ENCODE data around the gene UMODL1.

UMODL1 gene

DNA sequence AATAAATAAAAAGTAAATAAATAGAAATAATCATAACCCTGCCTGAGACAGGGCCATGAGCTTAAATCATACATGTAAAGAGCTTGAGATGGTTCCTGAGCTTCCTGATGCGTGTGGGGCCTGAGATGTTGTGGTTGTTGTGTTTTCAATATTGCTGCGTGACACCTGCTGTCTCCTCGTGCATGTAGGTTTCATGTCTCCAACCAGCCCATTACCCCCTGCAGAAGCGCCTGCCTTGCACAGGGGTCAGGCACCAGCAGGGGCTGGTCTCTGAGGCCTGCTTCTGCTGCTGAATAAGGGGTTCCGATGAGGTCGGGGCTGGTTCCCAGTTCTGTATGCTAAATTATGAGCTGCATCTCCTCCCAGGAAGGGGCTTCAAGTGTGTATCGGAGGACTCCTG lies 15.9 kb downstream of the UMODL1 start:
- no peak for ATAC-seq
- no peak for TF ChIP-seq ZC3H10 (CRISPR knock-in tag; IDR thresholded peaks at IDR 0.05)
- TF ChIP-seq OSR1 (CRISPR knock-in tag; IDR thresholded peaks at IDR 0.05): no peak
- TF ChIP-seq, protein P1, sequence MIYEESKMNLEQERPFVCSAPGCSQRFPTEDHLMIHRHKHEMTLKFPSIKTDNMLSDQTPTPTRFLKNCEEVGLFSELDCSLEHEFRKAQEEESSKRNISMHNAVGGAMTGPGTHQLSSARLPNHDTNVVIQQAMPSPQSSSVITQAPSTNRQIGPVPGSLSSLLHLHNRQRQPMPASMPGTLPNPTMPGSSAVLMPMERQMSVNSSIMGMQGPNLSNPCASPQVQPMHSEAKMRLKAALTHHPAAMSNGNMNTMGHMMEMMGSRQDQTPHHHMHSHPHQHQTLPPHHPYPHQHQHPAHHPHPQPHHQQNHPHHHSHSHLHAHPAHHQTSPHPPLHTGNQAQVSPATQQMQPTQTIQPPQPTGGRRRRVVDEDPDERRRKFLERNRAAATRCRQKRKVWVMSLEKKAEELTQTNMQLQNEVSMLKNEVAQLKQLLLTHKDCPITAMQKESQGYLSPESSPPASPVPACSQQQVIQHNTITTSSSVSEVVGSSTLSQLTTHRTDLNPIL (CRISPR knock-in tag; IDR thresholded peaks at IDR 0.05; ENCODE audit: low read depth): no peak
- TF ChIP-seq ZFP3 (CRISPR knock-in tag; IDR thresholded peaks at IDR 0.05): no peak
- TF ChIP-seq ZFP30 (CRISPR knock-in tag; IDR thresholded peaks at IDR 0.05): no peak
- no peak for TF ChIP-seq ZNF70 (CRISPR knock-in tag; IDR thresholded peaks at IDR 0.05)
- TF ChIP-seq, protein P2, sequence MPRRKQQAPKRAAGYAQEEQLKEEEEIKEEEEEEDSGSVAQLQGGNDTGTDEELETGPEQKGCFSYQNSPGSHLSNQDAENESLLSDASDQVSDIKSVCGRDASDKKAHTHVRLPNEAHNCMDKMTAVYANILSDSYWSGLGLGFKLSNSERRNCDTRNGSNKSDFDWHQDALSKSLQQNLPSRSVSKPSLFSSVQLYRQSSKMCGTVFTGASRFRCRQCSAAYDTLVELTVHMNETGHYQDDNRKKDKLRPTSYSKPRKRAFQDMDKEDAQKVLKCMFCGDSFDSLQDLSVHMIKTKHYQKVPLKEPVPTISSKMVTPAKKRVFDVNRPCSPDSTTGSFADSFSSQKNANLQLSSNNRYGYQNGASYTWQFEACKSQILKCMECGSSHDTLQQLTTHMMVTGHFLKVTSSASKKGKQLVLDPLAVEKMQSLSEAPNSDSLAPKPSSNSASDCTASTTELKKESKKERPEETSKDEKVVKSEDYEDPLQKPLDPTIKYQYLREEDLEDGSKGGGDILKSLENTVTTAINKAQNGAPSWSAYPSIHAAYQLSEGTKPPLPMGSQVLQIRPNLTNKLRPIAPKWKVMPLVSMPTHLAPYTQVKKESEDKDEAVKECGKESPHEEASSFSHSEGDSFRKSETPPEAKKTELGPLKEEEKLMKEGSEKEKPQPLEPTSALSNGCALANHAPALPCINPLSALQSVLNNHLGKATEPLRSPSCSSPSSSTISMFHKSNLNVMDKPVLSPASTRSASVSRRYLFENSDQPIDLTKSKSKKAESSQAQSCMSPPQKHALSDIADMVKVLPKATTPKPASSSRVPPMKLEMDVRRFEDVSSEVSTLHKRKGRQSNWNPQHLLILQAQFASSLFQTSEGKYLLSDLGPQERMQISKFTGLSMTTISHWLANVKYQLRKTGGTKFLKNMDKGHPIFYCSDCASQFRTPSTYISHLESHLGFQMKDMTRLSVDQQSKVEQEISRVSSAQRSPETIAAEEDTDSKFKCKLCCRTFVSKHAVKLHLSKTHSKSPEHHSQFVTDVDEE (CRISPR knock-in tag; IDR thresholded peaks at IDR 0.05): no peak
- no peak for TF ChIP-seq TOX (CRISPR knock-in tag; IDR thresholded peaks at IDR 0.05; ENCODE audit: borderline replicate concordance)
- no peak for TF ChIP-seq BACH2 (CRISPR knock-in tag; IDR thresholded peaks at IDR 0.05; ENCODE audit: borderline replicate concordance)
- TF ChIP-seq SNAI2 (CRISPR knock-in tag; IDR thresholded peaks at IDR 0.05): no peak

DNA sequence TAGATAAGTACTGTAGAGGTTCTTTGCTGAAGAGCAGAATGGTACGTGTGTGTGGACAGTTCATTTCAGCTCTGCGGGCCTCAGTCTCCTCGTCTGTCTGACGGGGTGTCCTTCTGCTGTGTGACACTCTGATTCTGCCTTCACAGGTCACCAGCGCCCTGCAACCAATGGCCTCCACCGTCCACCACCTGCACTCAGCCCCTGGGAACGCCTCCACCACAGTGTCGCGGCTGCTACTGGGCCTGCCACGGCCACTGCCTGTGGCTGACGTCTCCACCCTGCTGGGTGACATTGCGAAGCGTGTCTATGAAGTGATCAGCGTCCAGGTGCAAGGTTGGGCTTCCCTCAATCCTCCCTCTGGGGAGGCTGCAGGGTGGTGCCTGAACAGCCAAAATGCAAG lies 17.0 kb downstream of the UMODL1 start:
- TF ChIP-seq SNAI2 (CRISPR knock-in tag; IDR thresholded peaks at IDR 0.05): no peak
- TF ChIP-seq, protein P3, sequence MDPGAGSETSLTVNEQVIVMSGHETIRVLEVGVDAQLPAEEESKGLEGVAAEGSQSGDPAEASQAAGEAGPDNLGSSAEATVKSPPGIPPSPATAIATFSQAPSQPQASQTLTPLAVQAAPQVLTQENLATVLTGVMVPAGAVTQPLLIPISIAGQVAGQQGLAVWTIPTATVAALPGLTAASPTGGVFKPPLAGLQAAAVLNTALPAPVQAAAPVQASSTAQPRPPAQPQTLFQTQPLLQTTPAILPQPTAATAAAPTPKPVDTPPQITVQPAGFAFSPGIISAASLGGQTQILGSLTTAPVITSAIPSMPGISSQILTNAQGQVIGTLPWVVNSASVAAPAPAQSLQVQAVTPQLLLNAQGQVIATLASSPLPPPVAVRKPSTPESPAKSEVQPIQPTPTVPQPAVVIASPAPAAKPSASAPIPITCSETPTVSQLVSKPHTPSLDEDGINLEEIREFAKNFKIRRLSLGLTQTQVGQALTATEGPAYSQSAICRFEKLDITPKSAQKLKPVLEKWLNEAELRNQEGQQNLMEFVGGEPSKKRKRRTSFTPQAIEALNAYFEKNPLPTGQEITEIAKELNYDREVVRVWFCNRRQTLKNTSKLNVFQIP (CRISPR knock-in tag; IDR thresholded peaks at IDR 0.05; ENCODE audit: borderline replicate concordance, low read depth): no peak
- no peak for ATAC-seq

DNA sequence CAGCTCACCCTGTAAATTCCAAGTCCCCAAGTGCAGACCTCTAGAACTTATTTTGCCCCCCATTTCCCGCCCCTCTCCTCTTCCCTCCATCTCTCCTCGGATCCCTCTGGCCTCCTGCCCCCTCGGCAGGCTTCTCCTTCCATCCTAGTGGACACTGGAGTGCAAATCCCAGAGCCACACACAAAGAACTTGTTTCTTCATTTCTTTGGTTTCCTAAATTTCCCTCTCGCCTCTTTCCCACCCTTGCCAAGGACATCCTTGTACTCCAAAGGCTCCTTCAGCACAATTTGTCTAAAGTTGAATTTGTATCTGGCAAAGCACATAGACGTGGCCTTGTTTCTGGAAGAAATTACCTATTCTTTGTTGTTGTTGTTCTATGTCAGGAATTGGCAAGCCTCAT lies 17.5 kb downstream of the UMODL1 start:
- TF ChIP-seq PPARA (CRISPR knock-in tag; IDR thresholded peaks at IDR 0.05; ENCODE audit: borderline replicate concordance) (no peak), ZFP30 (CRISPR knock-in tag; IDR thresholded peaks at IDR 0.05) (no peak), GLIS3 (CRISPR knock-in tag; IDR thresholded peaks at IDR 0.05) (no peak), TOX (CRISPR knock-in tag; IDR thresholded peaks at IDR 0.05; ENCODE audit: borderline replicate concordance) (no peak), ZFP3 (CRISPR knock-in tag; IDR thresholded peaks at IDR 0.05) (no peak), SNAI2 (CRISPR knock-in tag; IDR thresholded peaks at IDR 0.05) (no peak)
- TF ChIP-seq, protein P2 (CRISPR knock-in tag; IDR thresholded peaks at IDR 0.05): no peak
- TF ChIP-seq, protein P4, sequence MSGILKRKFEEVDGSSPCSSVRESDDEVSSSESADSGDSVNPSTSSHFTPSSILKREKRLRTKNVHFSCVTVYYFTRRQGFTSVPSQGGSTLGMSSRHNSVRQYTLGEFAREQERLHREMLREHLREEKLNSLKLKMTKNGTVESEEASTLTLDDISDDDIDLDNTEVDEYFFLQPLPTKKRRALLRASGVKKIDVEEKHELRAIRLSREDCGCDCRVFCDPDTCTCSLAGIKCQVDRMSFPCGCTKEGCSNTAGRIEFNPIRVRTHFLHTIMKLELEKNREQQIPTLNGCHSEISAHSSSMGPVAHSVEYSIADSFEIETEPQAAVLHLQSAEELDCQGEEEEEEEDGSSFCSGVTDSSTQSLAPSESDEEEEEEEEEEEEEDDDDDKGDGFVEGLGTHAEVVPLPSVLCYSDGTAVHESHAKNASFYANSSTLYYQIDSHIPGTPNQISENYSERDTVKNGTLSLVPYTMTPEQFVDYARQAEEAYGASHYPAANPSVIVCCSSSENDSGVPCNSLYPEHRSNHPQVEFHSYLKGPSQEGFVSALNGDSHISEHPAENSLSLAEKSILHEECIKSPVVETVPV (CRISPR knock-in tag; IDR thresholded peaks at IDR 0.05): no peak

DNA sequence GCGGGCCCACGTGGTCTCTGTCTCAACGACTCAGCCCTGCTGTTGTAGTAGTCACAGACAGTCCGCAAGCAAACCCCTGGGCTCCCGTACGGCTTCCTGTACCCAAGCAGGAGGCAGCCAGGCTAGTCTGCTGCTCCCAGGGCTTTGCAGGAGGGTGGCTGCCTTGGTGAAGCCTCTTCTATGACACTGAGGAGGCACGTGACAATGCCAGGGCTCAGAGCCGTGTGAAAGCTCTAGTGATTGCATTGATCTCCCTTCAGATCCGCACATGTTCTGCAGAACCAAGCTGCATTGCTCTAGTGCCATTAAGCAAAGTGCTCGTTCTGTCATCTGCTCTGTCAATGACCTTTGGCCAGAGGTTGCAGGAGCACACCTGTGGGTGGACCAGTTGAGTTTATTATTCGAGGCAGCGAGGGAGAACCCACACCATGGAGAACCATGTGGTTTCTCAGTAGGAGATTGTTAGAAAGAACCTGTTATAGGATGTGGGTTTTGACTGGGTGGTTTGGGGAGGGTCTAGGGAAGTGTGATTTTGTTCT lies 18.0 kb downstream of the UMODL1 start:
- no peak for ATAC-seq
- TF ChIP-seq, protein P2 (CRISPR knock-in tag; IDR thresholded peaks at IDR 0.05): no peak
- TF ChIP-seq BACH2 (CRISPR knock-in tag; IDR thresholded peaks at IDR 0.05; ENCODE audit: borderline replicate concordance): no peak
- no peak for TF ChIP-seq ZC3H10 (CRISPR knock-in tag; IDR thresholded peaks at IDR 0.05)
- no peak for TF ChIP-seq TCF4 (CRISPR knock-in tag; IDR thresholded peaks at IDR 0.05; ENCODE audit: borderline replicate concordance)
- no peak for TF ChIP-seq ISL1 (CRISPR knock-in tag; IDR thresholded peaks at IDR 0.05)
- no peak for TF ChIP-seq ESRRG (CRISPR knock-in tag; IDR thresholded peaks at IDR 0.05)
- TF ChIP-seq ZFP3 (CRISPR knock-in tag; IDR thresholded peaks at IDR 0.05): no peak
- TF ChIP-seq, protein P5, sequence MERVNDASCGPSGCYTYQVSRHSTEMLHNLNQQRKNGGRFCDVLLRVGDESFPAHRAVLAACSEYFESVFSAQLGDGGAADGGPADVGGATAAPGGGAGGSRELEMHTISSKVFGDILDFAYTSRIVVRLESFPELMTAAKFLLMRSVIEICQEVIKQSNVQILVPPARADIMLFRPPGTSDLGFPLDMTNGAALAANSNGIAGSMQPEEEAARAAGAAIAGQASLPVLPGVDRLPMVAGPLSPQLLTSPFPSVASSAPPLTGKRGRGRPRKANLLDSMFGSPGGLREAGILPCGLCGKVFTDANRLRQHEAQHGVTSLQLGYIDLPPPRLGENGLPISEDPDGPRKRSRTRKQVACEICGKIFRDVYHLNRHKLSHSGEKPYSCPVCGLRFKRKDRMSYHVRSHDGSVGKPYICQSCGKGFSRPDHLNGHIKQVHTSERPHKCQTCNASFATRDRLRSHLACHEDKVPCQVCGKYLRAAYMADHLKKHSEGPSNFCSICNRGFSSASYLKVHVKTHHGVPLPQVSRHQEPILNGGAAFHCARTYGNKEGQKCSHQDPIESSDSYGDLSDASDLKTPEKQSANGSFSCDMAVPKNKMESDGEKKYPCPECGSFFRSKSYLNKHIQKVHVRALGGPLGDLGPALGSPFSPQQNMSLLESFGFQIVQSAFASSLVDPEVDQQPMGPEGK (CRISPR knock-in tag; IDR thresholded peaks at IDR 0.05; ENCODE audit: borderline replicate concordance): no peak
- no peak for TF ChIP-seq GLIS3 (CRISPR knock-in tag; IDR thresholded peaks at IDR 0.05)
- no peak for TF ChIP-seq ZNF70 (CRISPR knock-in tag; IDR thresholded peaks at IDR 0.05)
- no peak for TF ChIP-seq CSDC2 (CRISPR knock-in tag; IDR thresholded peaks at IDR 0.05)
- TF ChIP-seq SNAI2 (CRISPR knock-in tag; IDR thresholded peaks at IDR 0.05): no peak
- TF ChIP-seq ZNF8 (CRISPR knock-in tag; IDR thresholded peaks at IDR 0.05): no peak

More for the DNA sequence above, 17.5 kb downstream of the UMODL1 start:
- ATAC-seq: no peak
